Left hindlimb (tissue), 1 donor: ENCODE measurements around the gene KSR1.
"Not testable (repeated sequence)": the region's sequence is repeated elsewhere in the genome, so short reads cannot be mapped to it uniquely, and the experiment has no call there.

ENCODE experiments used
- DNase-seq: peaks from one replicate; pipeline ENCODE4 v3.0.0-alpha.2; 2018

KSR1 gene

DNA sequence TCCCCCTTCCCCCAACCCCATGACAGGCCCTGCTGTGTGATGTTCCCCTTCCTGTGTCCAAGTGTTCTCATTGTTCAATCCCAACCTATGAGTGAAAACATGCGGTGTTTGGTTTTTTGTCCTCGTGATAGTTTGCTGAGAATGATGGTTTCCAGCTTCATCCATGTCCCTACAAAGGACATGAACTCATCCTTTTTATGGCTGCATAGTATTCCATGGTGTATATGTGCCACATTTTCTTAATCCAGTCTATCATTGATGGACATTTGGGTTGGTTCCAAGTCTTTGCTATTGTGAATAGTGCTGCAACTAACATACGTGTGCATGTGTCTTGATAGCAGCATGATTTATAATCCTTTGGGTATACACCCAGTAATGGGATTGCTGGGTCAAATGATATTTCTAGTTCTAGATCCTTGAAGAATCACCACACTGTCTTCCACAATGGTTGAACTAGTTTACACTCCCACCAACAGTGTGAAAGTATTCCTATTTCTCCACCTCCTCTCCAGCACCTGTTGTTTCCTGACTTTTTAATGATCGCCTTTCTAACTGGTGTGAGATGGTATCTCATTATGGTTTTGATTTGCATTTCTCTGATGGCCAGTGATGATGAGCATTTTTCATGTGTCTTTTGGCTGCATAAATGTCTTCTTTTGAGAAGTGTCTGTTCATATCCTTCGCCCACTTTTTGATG is 28.9 kb upstream of the KSR1 start:
- DNase-seq, result not testable (repeated sequence)

DNA sequence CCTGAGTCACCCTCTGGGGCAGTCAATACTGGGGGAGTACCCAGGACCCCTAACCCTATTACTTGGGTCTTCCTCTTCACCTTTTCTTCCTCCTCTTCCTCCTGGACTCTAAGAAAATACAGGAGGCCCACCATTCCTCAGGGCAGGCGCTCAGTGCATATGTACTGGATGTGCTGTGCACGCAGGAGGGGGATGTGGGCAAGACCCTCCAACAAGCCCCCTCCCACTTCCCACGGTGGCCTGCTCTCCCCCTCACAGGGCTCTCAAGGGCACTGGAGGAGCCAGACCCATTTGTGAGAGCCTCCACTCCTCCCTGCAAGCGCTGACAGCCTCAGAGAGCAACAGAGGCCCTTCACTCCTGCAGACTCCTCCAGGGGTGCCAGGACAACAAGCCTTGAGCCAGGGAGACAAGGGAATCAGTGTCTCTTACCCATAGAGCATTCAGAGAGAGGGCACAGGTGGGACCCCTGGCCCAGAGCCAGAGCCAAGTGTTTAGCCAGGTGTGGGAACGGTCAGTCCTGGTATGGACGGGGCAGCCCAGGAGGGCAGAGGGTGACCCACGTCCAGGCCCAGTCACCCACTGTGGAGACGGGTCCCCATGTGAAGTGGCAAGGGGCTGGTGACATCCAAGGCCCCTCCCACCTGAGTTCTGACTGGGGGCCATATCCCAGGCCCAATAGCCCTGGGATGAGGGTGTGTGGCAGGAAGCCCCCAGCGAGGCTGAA is 27.3 kb upstream of the KSR1 start:
- DNase-seq, result no peak

DNA sequence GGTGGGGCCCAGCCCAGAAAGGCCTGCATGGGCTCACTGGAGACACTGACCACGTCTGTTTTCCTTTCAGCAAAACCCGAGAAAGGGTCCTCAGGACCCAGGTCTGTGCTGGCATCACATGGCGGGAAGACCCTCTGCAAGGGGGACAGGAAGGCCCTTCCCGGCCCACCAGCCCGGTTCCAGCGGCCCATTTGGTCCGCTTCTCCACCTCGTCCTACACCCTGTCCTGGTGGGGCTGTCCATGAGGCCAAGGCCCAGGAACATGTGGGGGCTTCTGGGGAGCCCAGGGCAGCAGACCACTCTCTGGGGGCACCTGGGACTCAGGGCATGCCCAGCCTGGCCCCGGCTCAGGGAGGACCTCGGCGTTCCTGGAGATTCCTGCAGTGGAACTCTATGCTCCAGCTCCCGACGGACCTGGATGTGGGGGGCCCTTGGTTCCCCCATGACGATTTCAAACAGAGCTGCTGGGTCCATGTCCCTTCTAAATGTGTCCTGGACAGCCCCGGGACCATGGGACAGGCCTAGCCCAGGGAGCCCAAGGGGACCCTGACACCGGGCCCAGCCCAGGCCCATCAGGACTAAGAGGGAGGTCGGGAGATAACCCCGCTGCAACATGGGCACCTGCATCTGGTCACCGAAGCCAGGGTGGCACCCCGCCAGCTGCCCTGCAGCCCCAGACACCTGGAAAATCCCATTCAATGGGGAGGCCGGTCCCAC is 26.4 kb upstream of the KSR1 start:
- DNase-seq, result no peak

DNA sequence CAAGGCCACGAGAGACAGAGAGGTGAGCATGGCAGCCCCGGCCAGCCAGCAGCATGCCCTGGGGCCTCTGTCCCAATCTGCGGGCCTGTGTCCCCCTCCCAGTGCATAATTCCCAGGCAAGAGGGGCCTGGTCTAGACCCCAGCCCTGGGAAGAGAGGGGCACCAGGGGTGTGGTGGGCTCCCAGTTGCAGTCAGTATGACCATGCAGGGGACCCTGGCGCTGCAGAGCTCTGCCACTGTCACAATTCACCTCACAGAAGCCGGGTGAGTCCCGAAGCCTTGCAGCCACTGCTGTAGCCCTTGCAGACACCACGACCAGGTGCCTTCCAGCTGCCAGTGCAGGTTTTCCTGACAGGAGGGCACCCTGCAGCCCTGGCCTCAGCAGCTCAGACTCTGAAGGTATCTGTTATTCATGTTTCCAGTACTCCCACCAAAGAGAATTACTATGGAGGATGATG is 25.8 kb upstream of the KSR1 start:
- DNase-seq, result no peak

DNA sequence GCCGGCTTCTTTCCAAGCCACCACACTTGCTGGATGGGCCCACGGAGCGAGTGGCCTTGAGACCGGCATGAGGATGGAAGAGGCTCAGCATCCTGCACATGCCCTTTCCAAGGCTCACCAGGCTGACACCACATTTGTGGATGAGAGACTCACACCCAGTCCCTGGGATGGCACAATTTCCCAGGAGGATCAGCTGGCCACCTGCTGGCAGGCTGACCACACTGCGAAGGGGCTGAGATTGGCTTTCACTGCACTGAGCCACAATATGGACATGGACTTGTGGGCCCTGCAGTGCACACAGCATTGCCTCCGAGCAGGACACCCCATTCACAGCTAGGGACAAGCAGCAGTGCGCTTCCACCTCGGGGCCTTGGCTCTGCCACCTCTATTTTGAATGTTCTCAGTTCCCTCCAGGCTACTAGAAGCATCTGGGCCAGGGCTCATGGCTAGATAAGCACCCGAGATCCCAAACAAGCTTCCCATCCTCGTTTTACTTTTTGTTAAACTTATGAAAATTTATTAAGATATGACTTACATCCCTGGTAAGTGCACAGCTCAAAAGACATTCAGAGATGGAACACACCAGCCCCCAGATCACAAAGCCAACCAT is 25.3 kb upstream of the KSR1 start:
- DNase-seq, result no peak

DNA sequence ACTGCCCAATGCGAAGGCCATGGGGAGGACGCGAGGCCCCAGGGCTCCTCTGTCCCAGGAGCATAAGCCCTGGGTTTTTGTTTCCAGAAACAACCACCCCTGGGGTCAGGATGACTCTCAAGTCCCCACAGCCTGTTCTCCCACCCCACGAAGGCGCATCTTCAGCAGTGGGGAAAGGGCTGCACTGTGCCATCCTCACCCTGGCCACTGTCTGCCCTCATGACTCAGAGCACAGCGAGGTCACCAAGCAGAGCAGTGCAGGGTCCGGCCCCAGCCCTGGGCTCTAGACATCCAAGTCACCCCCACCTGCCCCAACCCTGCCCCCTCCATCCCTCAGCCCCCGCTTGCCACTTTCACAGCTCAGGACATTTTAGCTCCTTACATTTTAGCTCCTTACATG is 22.7 kb upstream of the KSR1 start:
- DNase-seq, result no peak

DNA sequence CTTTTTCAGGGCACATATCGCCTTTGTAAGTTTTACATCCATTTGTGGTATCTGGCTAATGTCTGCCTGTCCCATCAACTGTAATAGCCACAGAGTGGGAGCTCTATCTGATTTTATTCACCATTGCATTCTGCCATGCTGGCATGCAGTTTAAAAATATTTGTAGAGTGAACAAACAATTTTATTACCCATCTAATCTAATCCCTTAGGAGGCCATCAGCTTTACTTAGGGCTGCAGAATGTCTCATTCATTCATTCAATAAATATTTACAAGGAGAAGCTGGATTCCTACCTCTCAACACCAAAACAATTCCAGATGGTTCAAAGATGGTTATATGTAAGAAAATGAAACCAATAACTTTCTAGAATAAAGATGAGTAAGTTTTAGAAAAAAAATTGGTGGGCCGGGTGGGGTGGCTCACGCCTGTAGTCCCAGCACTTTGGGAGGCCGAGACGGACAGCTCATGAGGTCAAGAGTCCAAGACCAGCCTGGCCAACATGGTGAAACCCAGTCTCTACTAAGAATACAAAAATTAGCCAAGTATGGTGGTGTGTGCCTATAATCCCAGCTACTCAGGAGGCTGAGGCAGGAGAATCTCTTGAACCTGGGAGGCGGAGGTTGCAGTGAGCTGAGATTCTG is 20.7 kb upstream of the KSR1 start:
- not testable (repeated sequence) for DNase-seq

DNA sequence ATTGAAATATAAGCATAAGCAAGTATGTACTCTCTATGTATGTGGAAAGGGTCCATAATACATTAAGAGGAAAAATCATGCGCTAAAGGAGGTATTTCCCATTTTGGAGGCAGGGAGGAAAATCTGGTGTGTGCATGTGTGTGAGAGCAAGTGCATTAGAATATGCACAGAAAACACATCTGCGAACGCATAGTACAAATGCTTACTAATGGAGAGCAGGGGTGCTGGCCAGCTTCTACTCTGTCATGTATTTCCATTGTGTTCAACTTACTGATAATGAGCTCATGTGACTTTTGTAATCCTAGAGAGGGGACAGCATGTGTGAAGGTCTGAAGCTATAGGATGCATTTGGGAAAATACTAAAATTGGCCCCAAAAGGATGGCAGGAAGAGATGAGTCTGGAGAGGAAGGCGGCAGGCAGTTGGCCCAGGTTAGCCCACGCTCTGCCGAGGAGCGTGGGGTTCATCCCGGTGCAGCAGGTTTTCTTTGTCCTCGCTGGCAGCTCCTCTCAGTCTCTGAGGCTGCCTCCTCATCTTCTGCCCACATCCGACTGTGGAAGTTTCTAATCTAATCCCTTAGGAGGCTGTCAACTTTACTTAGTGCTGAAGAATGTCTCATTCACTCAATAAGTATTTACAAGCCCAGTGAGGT is 17.8 kb upstream of the KSR1 start:
- DNase-seq, result no peak

DNA sequence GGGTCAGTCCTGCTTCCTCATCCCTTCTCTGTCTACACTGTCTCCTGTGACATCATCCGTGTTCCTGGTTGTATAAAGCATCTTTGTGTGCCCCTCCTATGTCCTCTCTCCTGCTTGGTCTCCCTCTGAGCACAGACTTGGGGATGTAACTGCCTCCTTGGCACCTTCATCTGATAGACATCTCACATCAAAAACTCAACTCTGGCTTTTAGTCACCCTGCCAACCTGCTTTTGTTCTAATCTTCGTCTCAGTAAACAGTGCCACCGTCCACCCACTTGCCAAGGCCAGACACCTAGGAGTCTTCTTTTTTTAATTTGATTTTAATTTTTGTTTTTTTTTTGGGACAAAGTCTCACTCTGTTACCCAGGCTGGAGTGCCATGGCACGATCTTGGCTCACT is 16.9 kb upstream of the KSR1 start:
- no peak for DNase-seq

DNA sequence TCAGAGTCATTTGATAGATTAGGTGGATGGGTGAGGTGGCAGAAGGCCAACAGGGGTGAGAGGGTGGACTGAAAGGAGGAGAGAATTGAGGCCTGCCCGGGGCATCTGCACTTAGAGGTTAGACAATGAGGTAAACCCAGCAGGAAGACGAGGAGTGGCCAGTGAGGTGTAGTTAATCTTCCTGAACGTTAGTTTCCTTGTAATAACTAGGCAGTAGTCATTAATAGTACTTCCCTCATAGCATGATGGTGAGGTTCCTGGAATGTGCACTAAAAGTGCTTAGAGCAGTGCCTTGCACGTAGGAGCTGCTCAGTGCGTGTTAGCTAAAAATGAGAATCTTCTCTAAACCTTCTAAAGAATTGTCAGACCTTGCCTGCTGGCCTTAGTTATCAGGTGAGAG is 13.5 kb upstream of the KSR1 start:
- no peak for DNase-seq

DNA sequence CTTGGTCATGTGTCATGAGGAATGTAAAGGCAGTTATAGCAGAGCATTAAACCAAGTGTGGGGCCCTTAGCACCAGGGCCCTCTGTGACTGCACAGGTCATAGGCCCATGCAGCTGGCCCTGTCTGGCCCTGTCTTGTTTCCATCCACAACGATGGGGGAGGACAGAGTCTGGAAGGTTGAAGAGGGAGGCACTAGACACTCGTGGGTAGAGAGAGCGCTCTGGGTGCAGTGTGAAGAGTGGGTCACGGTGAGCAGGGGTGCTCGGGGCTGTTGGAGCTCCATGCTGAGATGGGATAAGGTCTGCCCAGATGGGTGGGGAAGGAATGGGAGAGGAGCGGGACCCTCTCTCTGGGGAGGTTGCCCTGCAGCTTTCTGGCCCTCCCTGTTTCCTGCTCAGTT is 12.8 kb upstream of the KSR1 start:
- DNase-seq, result no peak

DNA sequence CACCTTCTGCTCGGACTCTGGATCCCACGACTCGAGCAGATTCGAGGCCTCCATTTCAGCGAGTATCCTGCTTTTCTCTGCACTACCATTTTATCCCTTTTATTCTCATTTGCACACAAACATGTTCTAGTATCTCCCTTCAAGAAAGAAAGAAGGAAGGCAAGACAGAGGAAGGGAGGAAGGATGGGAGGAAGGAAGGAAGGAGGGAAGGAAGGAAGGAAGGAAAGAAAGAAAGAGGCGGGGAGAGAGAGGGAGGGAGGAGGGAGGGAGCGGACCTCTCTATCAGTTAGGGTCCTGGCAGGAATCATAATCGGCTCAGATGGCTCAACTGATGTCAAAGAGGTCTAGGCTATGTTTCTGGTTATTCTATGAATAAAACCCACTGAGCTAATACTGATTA is 10.3 kb upstream of the KSR1 start:
- DNase-seq, result no peak

DNA sequence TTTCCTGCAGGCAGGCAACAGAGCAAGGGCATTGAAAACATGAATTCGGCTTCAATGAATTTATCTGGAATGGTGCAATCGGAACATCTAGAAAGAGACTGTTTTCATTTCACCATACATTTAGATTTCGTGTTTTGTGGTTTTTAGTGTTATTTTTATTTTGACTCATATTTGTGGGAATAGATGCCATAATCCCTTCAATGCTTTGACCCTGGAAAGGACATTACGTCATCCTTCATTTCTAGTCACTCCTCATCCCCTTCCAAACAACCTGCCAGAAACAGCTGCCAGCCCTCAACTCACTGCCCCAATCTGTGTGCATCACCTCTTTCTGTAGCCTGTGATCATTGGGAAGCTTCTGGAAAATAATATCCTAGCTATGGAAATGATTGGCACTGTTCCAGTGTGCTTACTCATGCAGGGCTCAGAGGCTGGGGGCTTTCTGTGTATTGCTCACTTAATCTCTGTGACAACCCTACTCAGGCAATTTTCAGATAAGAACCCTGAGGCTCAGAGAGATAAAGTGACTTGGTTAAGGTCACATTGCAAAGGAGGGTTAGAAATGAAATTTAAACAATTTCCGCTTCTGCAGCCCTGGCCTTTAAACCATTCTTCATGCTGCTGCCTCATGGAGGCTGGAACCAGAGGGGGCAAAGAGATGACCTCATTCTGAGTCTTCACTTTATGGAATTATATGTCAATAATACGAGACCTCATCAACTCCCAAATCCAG is 9.5 kb upstream of the KSR1 start:
- no peak for DNase-seq

DNA sequence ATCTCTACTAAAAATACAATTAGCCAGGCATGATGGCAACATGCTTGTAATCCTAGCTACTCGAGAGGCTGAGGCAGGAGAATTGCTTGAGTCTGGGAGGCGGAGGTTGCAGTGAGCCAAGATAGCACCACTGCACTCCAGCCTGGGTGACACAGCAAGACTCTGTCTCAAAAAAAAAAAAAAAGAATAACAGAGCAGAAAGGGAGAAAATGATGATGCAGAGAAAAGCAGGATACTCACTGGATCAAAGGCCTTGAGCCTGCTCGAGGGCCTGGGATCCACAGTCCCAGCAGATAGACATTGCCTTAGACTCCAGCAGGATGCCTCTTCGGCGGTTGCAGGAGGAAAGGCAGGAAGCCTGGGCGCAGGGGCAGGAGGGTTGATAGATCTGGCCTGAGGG is 7.7 kb upstream of the KSR1 start:
- not testable (repeated sequence) for DNase-seq

DNA sequence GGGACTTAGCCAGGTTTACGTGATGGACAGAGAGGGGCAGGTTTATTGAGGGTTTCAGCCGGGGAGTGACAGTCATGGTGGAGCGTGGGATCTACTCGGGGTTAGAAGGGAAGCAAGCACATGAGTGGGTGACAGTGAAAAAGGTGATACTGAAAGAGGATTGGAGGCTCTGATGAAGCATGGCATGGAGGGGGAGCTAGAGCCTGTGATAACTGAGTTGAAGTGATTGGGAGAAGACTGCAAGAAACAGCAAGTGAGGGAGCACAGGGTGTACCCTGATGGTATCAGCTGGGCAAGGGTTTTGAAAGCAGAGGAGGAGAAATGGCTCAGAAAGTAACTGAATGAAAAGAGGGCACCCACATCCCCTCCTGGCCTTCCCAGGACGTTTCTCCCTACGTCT is 6.7 kb upstream of the KSR1 start:
- DNase-seq, result no peak

DNA sequence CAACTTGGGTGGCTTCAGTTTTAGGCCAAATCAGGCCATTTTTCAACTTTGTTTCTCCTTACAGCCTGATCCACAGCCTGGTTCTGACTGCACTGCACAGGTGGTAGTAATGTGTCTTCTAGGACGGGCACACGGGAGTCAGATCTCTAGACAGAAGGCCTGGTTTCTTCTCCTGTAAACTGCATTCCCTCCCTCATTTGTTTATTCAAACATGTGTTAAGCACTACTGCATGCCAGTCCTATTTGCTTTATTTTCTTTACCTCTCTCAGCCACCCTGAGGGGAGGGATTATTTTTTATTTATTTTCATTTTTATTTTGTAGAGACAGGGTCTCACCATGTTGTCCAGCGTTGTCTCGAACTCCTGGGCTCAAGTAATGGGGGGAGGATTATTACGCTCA is 6.3 kb upstream of the KSR1 start:
- no peak for DNase-seq

DNA sequence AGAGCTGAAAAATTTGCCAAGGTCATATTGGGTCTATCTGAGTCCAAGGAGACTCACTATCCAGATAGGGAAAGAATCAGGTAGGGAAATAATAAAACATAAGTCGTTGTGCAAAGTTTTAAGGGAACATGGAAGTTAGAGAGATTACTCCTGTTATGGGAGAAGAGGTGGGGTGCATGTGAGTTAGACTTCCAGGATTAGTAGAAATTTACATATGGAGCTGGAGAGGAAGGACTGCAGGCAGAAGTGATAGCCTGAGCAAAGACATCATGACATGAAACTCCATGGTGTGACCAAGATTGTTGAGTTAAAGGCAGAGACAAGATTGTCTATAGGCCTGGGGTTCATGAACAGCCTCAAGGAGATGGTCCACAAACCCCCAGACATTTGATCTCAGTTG is 5.8 kb upstream of the KSR1 start:
- DNase-seq, result no peak

DNA sequence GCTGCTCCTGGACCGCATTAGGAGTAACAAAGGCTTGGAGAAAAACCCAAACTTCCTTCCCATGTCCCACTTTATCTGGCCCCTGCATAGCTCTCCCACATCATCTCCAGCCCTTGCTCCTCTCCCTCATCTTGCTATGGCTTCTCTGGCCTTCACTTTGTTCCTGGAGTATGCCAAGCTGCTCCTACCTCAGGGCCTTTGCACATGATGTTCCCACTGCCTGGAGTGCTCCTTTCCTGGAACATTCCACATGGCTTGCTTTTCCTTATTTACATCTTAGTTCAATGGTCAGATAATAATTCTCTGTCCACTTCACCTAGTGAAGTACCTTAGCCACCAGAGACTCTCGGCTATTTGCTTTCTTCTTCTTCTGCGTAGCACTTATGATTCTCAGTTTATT is 4.3 kb upstream of the KSR1 start:
- no peak for DNase-seq

DNA sequence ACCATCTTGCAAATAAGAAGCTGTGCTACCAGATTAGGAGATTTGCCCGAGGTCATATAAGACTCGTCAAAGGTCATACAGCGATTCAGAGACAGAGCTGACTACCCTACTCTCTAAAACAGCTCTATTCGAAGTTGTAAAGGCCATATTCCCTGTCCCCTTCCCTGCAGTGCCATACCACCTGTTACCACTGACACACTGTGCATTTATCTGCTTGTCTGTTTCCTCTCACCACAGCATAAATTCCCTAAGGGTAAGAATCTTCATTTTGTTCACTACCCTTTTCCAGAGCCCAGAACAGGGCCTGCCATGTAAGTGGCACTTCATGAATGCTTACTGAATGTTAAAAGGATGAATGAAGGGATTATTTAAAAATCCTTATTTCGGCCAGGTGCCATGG is 3.4 kb upstream of the KSR1 start:
- no peak for DNase-seq

DNA sequence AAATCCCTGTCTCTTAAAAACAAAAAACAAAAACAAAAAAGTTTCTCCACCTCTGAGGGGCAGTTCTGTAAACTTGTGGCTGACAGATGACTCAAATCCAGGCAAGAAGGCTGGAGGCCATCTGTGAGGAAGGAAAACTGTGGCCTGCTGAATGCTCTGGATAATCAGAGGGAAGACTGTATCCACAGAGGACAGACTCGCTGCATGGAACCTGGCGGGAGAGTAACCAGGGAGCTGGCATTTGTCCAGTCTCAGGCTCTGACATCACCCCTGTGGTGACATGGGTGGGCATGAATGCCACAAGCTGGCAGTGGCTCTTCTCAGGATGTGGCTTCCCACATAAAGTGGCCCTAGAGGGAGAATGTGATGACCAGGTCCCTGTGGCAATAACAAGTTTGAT is 2.8 kb upstream of the KSR1 start:
- DNase-seq, result no peak

DNA sequence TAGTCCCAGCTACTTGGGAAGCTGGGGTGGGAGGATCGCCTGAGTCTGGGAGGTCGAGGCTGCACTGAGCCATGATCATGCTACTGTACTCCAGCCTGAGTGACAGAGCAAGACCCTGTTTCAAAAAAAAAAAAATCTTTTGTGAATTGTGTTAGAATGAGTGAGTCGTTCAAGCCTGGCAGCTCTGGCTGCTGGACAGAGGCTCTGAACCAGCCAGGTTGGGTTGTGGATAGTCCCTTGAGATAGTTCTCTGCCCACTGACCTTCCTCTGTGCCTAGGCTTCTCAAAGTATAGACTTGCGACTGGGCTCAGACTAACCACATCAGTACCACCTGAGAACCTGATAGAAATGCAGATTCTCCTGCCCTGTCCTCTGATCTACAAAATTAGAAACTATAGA is 2.2 kb upstream of the KSR1 start:
- DNase-seq, result no peak
